GM12878 (cell line): ENCODE results near the gene TMEM176B. TPM values are rescaled to one million over a fixed set of nuclear protein-coding genes. Genes with fewer than 3 reads are reported as not detected.

Experiments used
- ATAC-seq: fragments of 200-7000 bp; cut with Tn5 transposase; 3 replicates; pipeline ENCODE4 v1.9.1; 2020; ENCODE audit warnings: mild to moderate bottlenecking, moderate library complexity
- BruUV-seq: library from RNA; stranded (reverse); fragments of 400-500 nt; replicated peaks from 2 replicates; lab custom pipeline; 2021; lab: Mats Ljungman, UMichigan
- CTCF ChIA-PET: fragments of 300-600 bp; sonication (Branson Sonifier 250); formaldehyde crosslinking; extraction: SDS; loops from one replicate; lab custom pipeline; 2021; ENCODE audit warnings: inconsistent platforms; lab: Yijun Ruan, JAX
- POLR2A ChIA-PET: fragments of 350-600 bp; formaldehyde crosslinking; extraction: SDS; loops from one replicate; lab custom pipeline; 2021; ENCODE audit warnings: inconsistent platforms; lab: Charles Lee
- RAD21 ChIA-PET: fragments of 300-600 bp; sonication (Branson Sonifier 250); formaldehyde crosslinking; loops from one replicate; lab custom pipeline; 2023; ENCODE audit warnings: antibody characterized with exemption; ENCODE audit not compliant: unreplicated experiment; lab: Charles Lee
- SMC1A ChIA-PET: fragments of 300-600 bp; sonication (Branson Sonifier 250); formaldehyde crosslinking; loops from one replicate; lab custom pipeline; 2023; ENCODE audit not compliant: unreplicated experiment, uncharacterized antibody; lab: Charles Lee
- DNase-seq: peaks from one replicate; pipeline ENCODE4 v3.0.0-alpha.2; 2011; ENCODE audit warnings: low read depth, low spot score
- FAIRE-seq: peaks from 3 replicates; lab custom pipeline; 2011; peaks lifted over from hg19 to GRCh38; lab: Jason Lieb, UNC
- H2AFZ ChIP-seq: 2 replicates; pipeline ENCODE4 v1.6.0; 2011; ENCODE audit warnings: low read depth, low read length, control low read depth; ENCODE audit not compliant: control insufficient read depth
- H3K27ac ChIP-seq: 2 replicates; pipeline ENCODE4 v1.5.1; 2011; ENCODE audit warnings: control low read depth; ENCODE audit not compliant: control insufficient read depth, insufficient read depth
- H3K27me3 ChIP-seq, 2 experiments: replicated peaks in 1 of 2; 2 replicates each; pipeline versions ENCODE4 v1.6.0 to v1.6.1; 2011; ENCODE audit warnings: low read length in 1 of 2; ENCODE audit not compliant: control insufficient read depth in 2 of 2, insufficient read depth in 2 of 2
- H3K36me3 ChIP-seq, 2 experiments: 2 replicates each; pipeline ENCODE4 v1.5.1; 2011; ENCODE audit warnings: low read length in 1 of 2; ENCODE audit not compliant: control insufficient read depth in 2 of 2, insufficient read depth in 2 of 2
- H3K4me1 ChIP-seq: 2 replicates; pipeline ENCODE4 v1.6.1; 2011; ENCODE audit warnings: mild to moderate bottlenecking, low read length, moderate library complexity, mixed read lengths; ENCODE audit not compliant: control insufficient read depth, insufficient read depth
- H3K4me2 ChIP-seq: 2 replicates; pipeline ENCODE4 v1.6.0; 2011; ENCODE audit warnings: control low read depth; ENCODE audit not compliant: control insufficient read depth, insufficient read depth
- H3K4me3 ChIP-seq: fragments of 200-600 bp; sonication (generic); 2 replicates; pipeline ENCODE4 v1.5.1; 2016
- H3K79me2 ChIP-seq: 2 replicates; pipeline ENCODE4 v1.6.0; 2011; ENCODE audit warnings: low read length; ENCODE audit not compliant: control insufficient read depth, insufficient read depth
- H3K9ac ChIP-seq: 2 replicates; pipeline ENCODE4 v1.8.0; 2011; ENCODE audit warnings: low read length, control low read depth, mixed read lengths; ENCODE audit not compliant: control insufficient read depth, insufficient read depth
- H3K9me3 ChIP-seq: replicated peaks from 3 replicates; pipeline ENCODE4 v1.5.1; 2011; ENCODE audit warnings: mild to moderate bottlenecking, low read length; ENCODE audit not compliant: control insufficient read depth, insufficient read depth
- H4K20me1 ChIP-seq: 2 replicates; pipeline ENCODE4 v1.6.0; 2011; ENCODE audit not compliant: control insufficient read depth, insufficient read depth
- ASH2L ChIP-seq: fragments of 300-600, 200-600 bp; sonication (generic); IDR thresholded peaks from 2 replicates; pipeline ENCODE4 v1.6.1; 2017; ENCODE audit warnings: low read depth, mild to moderate bottlenecking, borderline replicate concordance
- ATF7 ChIP-seq: fragments of 450-650 bp; IDR thresholded peaks from 2 replicates; pipeline ENCODE4 v1.6.1; 2016; ENCODE audit warnings: low read depth, mild to moderate bottlenecking
- CBX5 ChIP-seq: sonication (generic); IDR thresholded peaks from 2 replicates; pipeline ENCODE4 v1.6.1; 2016; ENCODE audit warnings: low read depth, moderate library complexity, mild to moderate bottlenecking, inconsistent platforms
- CUX1 ChIP-seq: IDR thresholded peaks from 2 replicates; pipeline ENCODE4 v1.6.1; 2012; ENCODE audit warnings: improper control_type of control experiment, low read depth, low read length; ENCODE audit not compliant: insufficient replicate concordance
- EZH2 ChIP-seq: IDR thresholded peaks from 2 replicates; pipeline ENCODE4 v1.6.1; 2012; ENCODE audit warnings: low read depth, mild to moderate bottlenecking, control low read depth, inconsistent platforms, low read length, borderline replicate concordance; ENCODE audit not compliant: control insufficient read depth
- LARP7 ChIP-seq: fragments of 450-650 bp; IDR thresholded peaks from 2 replicates; pipeline ENCODE4 v1.6.1; 2017; ENCODE audit warnings: mild to moderate bottlenecking
- MEF2B ChIP-seq: fragments of 450-650 bp; IDR thresholded peaks from 2 replicates; pipeline ENCODE4 v1.6.1; 2018; ENCODE audit warnings: mild to moderate bottlenecking, moderate library complexity; ENCODE audit not compliant: partially characterized antibody, poor library complexity, severe bottlenecking
- NKRF ChIP-seq: fragments of 450-650 bp; conservative IDR thresholded peaks from 2 replicates; pipeline ENCODE4 v1.6.1; 2017; ENCODE audit warnings: mild to moderate bottlenecking, moderate library complexity
- PRDM15 ChIP-seq: fragments of 450-650 bp; formaldehyde crosslinking; IDR thresholded peaks from 2 replicates; pipeline ENCODE4 v1.4.0; 2020; ENCODE audit warnings: mild to moderate bottlenecking, moderate library complexity
- RBBP5 ChIP-seq: fragments of 200-600 bp; sonication (generic); conservative IDR thresholded peaks from 2 replicates; pipeline ENCODE4 v1.6.1; 2016
- YY1 ChIP-seq: IDR thresholded peaks from 2 replicates; pipeline ENCODE4 v1.6.1; 2011; ENCODE audit warnings: low read depth, mild to moderate bottlenecking, low read length
- WGBS: methylation state at CpG from one replicate; pipeline ENCODE4 v1.1.6; 2016; ENCODE audit warnings: low lambda C conversion rate; ENCODE audit not compliant: insufficient replicate concordance, insufficient coverage; ENCODE audit errors: missing lambda C conversion rate; 5-methylcytosine and 5-hydroxymethylcytosine counted together
- in situ Hi-C: fragments of 300-500 bp; cut with MboI; formaldehyde crosslinking; loops from 9 replicates; pipeline ENCODE4 v1.14.3; 2018; ENCODE audit warnings: mixed read lengths
- intact Hi-C: fragments of 100-400 bp; cut with micrococcal nuclease; formaldehyde crosslinking; loops from one replicate; pipeline ENCODE4 v1.14.2; 2022; ENCODE audit not compliant: unreplicated experiment
- polyA plus RNA-seq, 11 experiments: library from polyadenylated mRNA; depleted of rRNA in 4 of 11; unstranded in 6 of 11; stranded (reverse) in 5 of 11; fragments of >200 nt; fragmentation: Nextera tagmentation in 4 of 11; fragmentation: Illumina TruSeq in 1 of 11; extraction: Ambion mirVana in 4 of 11; extraction: Trizol in 1 of 11; gene quantifications; 1 replicate in 1 of 11; 2 replicates in 10 of 11; pipeline versions ENCODE4 v1.2.1 to v1.2.3, GENCODE V29; 2011 to 2016; ENCODE audit warnings: inconsistent platforms in 2 of 11, missing spikeins in 2 of 11, low read depth in 1 of 11
- total RNA-seq, 4 experiments: library from RNA; depleted of rRNA in 3 of 4; stranded (reverse); fragments of >200 nt in 3 of 4; fragmentation: Illumina TruSeq in 1 of 4; extraction: Trizol in 1 of 4; gene quantifications; 2 replicates each; pipeline versions ENCODE4 v1.2.1 to v1.2.3, GENCODE V29; 2013 to 2021

TMEM176B gene
- total and polyA plus RNA-seq, 10 of the 15 experiments (the other 5 are each of a cell fraction or from before 2014, with no cell fraction given): 0.05 to 0.40 (median 0.20) TPM; not detected in 4

GRCh38 chr7:150823484-150824126 is 23.4 kb upstream of the TMEM176B start (continued):
- TF ChIP-seq ASH2L (no peak), LARP7 (no peak)

GRCh38 chr7:150823043-150823442 is 22.9 kb upstream of the TMEM176B start:
- H3K4me3 ChIP-seq: no peak overlapping the region
- WGBS: 57% methylated on average over 8 of the region's 8 CpGs
- in situ Hi-C loops (no loop called here), intact Hi-C loops (no loop called here)
- H3K27ac ChIP-seq: no peak overlapping the region
- FAIRE-seq: no peak
- no peaks in the 10 kb centered on the region; a peak in 1 of 4 replicates for H3K27me3 ChIP-seq
- no peak overlapping the region for H2AFZ ChIP-seq
- H3K9ac ChIP-seq: no peak overlapping the region
- H4K20me1 ChIP-seq: no peaks in the 10 kb centered on the region
- ATAC-seq: no peak
- H3K4me1 ChIP-seq: no peaks in the 10 kb centered on the region
- ChIA-PET SMC1A (no interaction called here), RAD21 (no interaction called here), CTCF (interaction anchor here (1.1 kb wide), 1 partner anchor 75 kb away, joined by 3 read pairs; no protein-coding TSS in a partner anchor), POLR2A (no interaction called here)
- H3K36me3 ChIP-seq: no peaks in the 10 kb centered on the region
- H3K9me3 ChIP-seq: no peaks in the 10 kb centered on the region; the same call in 2 of the 3 replicates
- H3K4me2 ChIP-seq: no peak overlapping the region
- no peaks in the 10 kb centered on the region for H3K79me2 ChIP-seq
- no peak for DNase-seq
- BruUV-seq: no TSS peak
- TF ChIP-seq CUX1 (no peak), ASH2L (no peak), RBBP5 (no peak), MEF2B (no peak), YY1 (no peak), PRDM15 (CRISPR knock-in tag) (no peak), CBX5 (no peak), EZH2 (no peak), NKRF (no peak), ATF7 (no peak)
